ENCODE results near the gene SLC30A10.
"Not testable (repeated sequence)": the region's sequence is repeated elsewhere in the genome, so short reads cannot be mapped to it uniquely, and the experiment has no call there.

SLC30A10 gene

DNA sequence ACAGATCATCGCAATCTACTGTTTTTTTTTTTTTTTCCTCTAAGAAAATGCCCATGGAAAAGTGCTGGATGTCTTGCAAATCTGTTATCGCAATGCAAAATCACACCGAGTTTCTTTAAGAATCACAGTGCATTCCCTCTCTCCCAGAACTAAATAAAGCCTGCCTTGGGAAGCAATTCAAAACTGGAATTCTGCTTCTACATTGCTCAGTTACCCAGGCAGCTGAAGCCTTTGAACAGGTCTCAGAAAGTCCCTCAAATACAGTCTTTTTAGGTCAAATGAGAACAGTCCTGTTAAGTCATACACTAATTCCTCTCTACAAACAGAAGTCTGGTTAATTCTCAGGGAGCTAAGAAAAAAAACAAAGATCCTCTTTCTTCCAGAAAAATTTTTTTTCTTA, 46.3 kb downstream of the SLC30A10 start:
- Histone ChIP-seq H2AFZ (ENCODE audit: low read length) (no peak overlapping the region), H3K4me1 (ENCODE audit: low read length) (no peaks in the 10 kb centered on the region)
- TF ChIP-seq EZH2phosphoT487 (IDR thresholded peaks at IDR 0.05; ENCODE audit: low read length): no peak
- no peak for TF ChIP-seq EZH2 (optimal IDR thresholded peaks at IDR 0.05; ENCODE audit: low read depth, low read length)
- no peak for TF ChIP-seq CTCF (IDR thresholded peaks at IDR 0.05; ENCODE audit: low read length)

GRCh38 chr1:219880765-219881457, 47.4 kb downstream of the SLC30A10 start:
- DNase-seq: no peak
- no peak overlapping the region for H2AFZ ChIP-seq (ENCODE audit: low read length)
- H3K4me3 ChIP-seq (ENCODE audit: low read length): no peak overlapping the region
- H3K4me2 ChIP-seq (ENCODE audit: low read depth, low read length): no peak overlapping the region
- no peaks in the 10 kb centered on the region for H3F3A ChIP-seq (ENCODE audit: insufficient read depth, low read length)
- no peak overlapping the region for H3K9ac ChIP-seq (ENCODE audit: low read length)
- H3K9me3 ChIP-seq (replicated peaks; ENCODE audit: insufficient read depth, low read length): no peaks in the 10 kb centered on the region
- no peaks in the 10 kb centered on the region for H4K20me1 ChIP-seq (ENCODE audit: insufficient read depth, low read length)
- no peaks in the 10 kb centered on the region for H3K27me3 ChIP-seq (replicated peaks; ENCODE audit: insufficient read depth, low read length)
- H3K27ac ChIP-seq (ENCODE audit: low read length): no peak overlapping the region
- no peaks in the 10 kb centered on the region for H3K79me2 ChIP-seq (ENCODE audit: low read length)
- H3K9me2 ChIP-seq (replicated peaks; ENCODE audit: insufficient read depth, low read length): no peaks in the 10 kb centered on the region
- no peaks in the 10 kb centered on the region for H3K4me1 ChIP-seq (ENCODE audit: low read length)
- no peak for TF ChIP-seq EZH2 (optimal IDR thresholded peaks at IDR 0.05; ENCODE audit: low read depth, low read length)
- no peaks in the 10 kb centered on the region for H3K36me3 ChIP-seq (replicated peaks; ENCODE audit: insufficient read depth, low read length)

More for the DNA sequence above, 46.3 kb downstream of the SLC30A10 start:
- Histone ChIP-seq H3K4me3 (ENCODE audit: low read length) (no peak overlapping the region), H3K27ac (ENCODE audit: low read length) (no peak overlapping the region), H3K36me3 (replicated peaks; ENCODE audit: insufficient read depth, low read length) (no peaks in the 10 kb centered on the region), H3F3A (ENCODE audit: insufficient read depth, low read length) (no peaks in the 10 kb centered on the region), H3K9me2 (replicated peaks; ENCODE audit: insufficient read depth, low read length) (no peaks in the 10 kb centered on the region), H4K20me1 (ENCODE audit: insufficient read depth, low read length) (no peaks in the 10 kb centered on the region), H3K9ac (ENCODE audit: low read length) (no peak overlapping the region), H3K9me3 (replicated peaks; ENCODE audit: insufficient read depth, low read length) (no peaks in the 10 kb centered on the region), H3K79me2 (ENCODE audit: low read length) (no peaks in the 10 kb centered on the region), H3K4me2 (ENCODE audit: low read depth, low read length) (no peak overlapping the region), H3K27me3 (replicated peaks; ENCODE audit: insufficient read depth, low read length) (no peaks in the 10 kb centered on the region)
- DNase-seq: no peak

GRCh38 chr1:219876798-219877209, 51.6 kb downstream of the SLC30A10 start:
- Histone ChIP-seq H3K27ac (ENCODE audit: low read length) (no peak overlapping the region), H4K20me1 (ENCODE audit: insufficient read depth, low read length) (no peaks in the 10 kb centered on the region)
- TF ChIP-seq EZH2 (optimal IDR thresholded peaks at IDR 0.05; ENCODE audit: low read depth, low read length) (no peak), EZH2phosphoT487 (IDR thresholded peaks at IDR 0.05; ENCODE audit: low read length) (no peak), CTCF (IDR thresholded peaks at IDR 0.05; ENCODE audit: low read length) (no peak)

DNA sequence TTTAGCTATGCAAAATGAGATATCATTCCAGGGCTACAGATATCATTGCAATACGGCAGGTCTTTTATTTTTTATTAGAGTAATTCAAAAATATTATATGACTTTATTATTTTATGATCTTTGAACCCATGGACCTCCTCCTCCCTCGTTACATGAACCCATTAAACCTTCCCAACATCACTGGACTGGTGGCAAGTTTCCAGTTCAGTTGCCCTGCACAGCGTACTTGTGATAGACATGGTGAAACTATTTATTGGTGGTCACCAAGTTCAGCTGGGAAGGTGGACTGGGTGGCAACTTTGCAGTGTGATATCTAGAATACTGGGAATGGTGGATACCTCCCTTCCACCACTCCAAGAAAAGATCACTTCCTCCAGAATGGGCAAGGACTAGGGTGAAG, 52.5 kb downstream of the SLC30A10 start:
- no peaks in the 10 kb centered on the region for H3K9me3 ChIP-seq (replicated peaks; ENCODE audit: insufficient read depth, low read length)
- no peak for TF ChIP-seq EZH2phosphoT487 (IDR thresholded peaks at IDR 0.05; ENCODE audit: low read length)
- TF ChIP-seq CTCF (IDR thresholded peaks at IDR 0.05; ENCODE audit: low read length): no peak
- no peak for TF ChIP-seq EZH2 (optimal IDR thresholded peaks at IDR 0.05; ENCODE audit: low read depth, low read length)
- H3K79me2 ChIP-seq (ENCODE audit: low read length): no peaks in the 10 kb centered on the region
- no peak overlapping the region for H3K27ac ChIP-seq (ENCODE audit: low read length)
- H3K4me1 ChIP-seq (ENCODE audit: low read length): no peaks in the 10 kb centered on the region
- no peaks in the 10 kb centered on the region for H3F3A ChIP-seq (ENCODE audit: insufficient read depth, low read length)
- no peak overlapping the region for H3K4me3 ChIP-seq (ENCODE audit: low read length)
- no peak overlapping the region for H2AFZ ChIP-seq (ENCODE audit: low read length)
- H3K27me3 ChIP-seq (replicated peaks; ENCODE audit: insufficient read depth, low read length): no peaks in the 10 kb centered on the region
- H3K9ac ChIP-seq (ENCODE audit: low read length): no peak overlapping the region
- H4K20me1 ChIP-seq (ENCODE audit: insufficient read depth, low read length): no peaks in the 10 kb centered on the region
- no peak for DNase-seq
- no peaks in the 10 kb centered on the region for H3K36me3 ChIP-seq (replicated peaks; ENCODE audit: insufficient read depth, low read length)
- H3K9me2 ChIP-seq (replicated peaks; ENCODE audit: insufficient read depth, low read length): no peaks in the 10 kb centered on the region
- no peak overlapping the region for H3K4me2 ChIP-seq (ENCODE audit: low read depth, low read length)

More at GRCh38 chr1:219876798-219877209, 51.6 kb downstream of the SLC30A10 start:
- Histone ChIP-seq H3K4me3 (ENCODE audit: low read length) (no peak overlapping the region), H3K36me3 (replicated peaks; ENCODE audit: insufficient read depth, low read length) (no peaks in the 10 kb centered on the region), H3K4me1 (ENCODE audit: low read length) (no peaks in the 10 kb centered on the region), H3F3A (ENCODE audit: insufficient read depth, low read length) (no peaks in the 10 kb centered on the region), H3K9me3 (replicated peaks; ENCODE audit: insufficient read depth, low read length) (no peaks in the 10 kb centered on the region), H3K79me2 (ENCODE audit: low read length) (no peaks in the 10 kb centered on the region), H2AFZ (ENCODE audit: low read length) (no peak overlapping the region), H3K9me2 (replicated peaks; ENCODE audit: insufficient read depth, low read length) (no peaks in the 10 kb centered on the region), H3K9ac (ENCODE audit: low read length) (no peak overlapping the region), H3K4me2 (ENCODE audit: low read depth, low read length) (no peak overlapping the region), H3K27me3 (replicated peaks; ENCODE audit: insufficient read depth, low read length) (no peaks in the 10 kb centered on the region)
- no peak for DNase-seq

DNA sequence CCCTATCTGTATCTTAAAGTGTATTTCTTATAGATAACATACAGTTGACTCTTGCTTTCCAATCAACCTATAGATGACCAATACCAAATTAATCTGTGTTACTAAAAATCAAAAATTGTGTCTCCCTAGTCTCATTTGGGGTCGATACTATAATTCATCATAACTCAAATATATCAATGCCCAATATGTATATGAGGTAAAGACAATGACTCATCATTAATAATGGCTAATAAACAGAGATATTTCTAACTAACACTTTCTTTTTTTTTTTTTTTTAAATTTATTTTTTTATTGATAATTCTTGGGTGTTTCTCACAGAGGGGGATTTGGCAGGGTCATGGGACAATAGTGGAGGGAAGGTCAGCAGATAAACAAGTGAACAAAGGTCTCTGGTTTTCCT, 55.8 kb downstream of the SLC30A10 start:
- DNase-seq; H3K4me1 ChIP-seq (ENCODE audit: low read length); H4K20me1 ChIP-seq (ENCODE audit: insufficient read depth, low read length); H3K27ac ChIP-seq (ENCODE audit: low read length); H3K9ac ChIP-seq (ENCODE audit: low read length); H3K4me2 ChIP-seq (ENCODE audit: low read depth, low read length); H3K36me3 ChIP-seq (replicated peaks; ENCODE audit: insufficient read depth, low read length); H3F3A ChIP-seq (ENCODE audit: insufficient read depth, low read length); H3K4me3 ChIP-seq (ENCODE audit: low read length); H3K9me2 ChIP-seq (replicated peaks; ENCODE audit: insufficient read depth, low read length); H2AFZ ChIP-seq (ENCODE audit: low read length); H3K79me2 ChIP-seq (ENCODE audit: low read length); H3K9me3 ChIP-seq (replicated peaks; ENCODE audit: insufficient read depth, low read length); H3K27me3 ChIP-seq (replicated peaks; ENCODE audit: insufficient read depth, low read length): not testable (repeated sequence)

All from MM.1S (cell line).